ENCODE data around the gene KIF21A. TPM values are rescaled to one million over a fixed set of nuclear protein-coding genes. Genes with fewer than 3 reads are reported as not detected.
A peak's percentile ranks its signal among the peaks of the same experiment; 100 is the strongest.

Gene KIF21A
- total RNA-seq, 1 donor from 2014 or later: 24.4 TPM

GRCh38 chr12:39278426-39278825 lies 164.5 kb downstream of the KIF21A start:
- Mint-ChIP-seq H3K27me3 (ENCODE audit: low read depth) (no peaks in the 10 kb centered on the region), H3K27ac (no peak overlapping the region), H3K4me1 (no peaks in the 10 kb centered on the region), H3K4me3 (no peak overlapping the region), H3K36me3 (no peaks in the 10 kb centered on the region), H3K9me3 (peaks cover 11% of the 10 kb centered on the region)
- TF ChIP-seq, protein P1, sequence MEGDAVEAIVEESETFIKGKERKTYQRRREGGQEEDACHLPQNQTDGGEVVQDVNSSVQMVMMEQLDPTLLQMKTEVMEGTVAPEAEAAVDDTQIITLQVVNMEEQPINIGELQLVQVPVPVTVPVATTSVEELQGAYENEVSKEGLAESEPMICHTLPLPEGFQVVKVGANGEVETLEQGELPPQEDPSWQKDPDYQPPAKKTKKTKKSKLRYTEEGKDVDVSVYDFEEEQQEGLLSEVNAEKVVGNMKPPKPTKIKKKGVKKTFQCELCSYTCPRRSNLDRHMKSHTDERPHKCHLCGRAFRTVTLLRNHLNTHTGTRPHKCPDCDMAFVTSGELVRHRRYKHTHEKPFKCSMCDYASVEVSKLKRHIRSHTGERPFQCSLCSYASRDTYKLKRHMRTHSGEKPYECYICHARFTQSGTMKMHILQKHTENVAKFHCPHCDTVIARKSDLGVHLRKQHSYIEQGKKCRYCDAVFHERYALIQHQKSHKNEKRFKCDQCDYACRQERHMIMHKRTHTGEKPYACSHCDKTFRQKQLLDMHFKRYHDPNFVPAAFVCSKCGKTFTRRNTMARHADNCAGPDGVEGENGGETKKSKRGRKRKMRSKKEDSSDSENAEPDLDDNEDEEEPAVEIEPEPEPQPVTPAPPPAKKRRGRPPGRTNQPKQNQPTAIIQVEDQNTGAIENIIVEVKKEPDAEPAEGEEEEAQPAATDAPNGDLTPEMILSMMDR (IDR thresholded peaks at IDR 0.05; ENCODE audit: unreplicated experiment): no peak
- no peak for DNase-seq (ENCODE audit: low spot score in 2 of 2, unreplicated experiment in 2 of 2)

DNA sequence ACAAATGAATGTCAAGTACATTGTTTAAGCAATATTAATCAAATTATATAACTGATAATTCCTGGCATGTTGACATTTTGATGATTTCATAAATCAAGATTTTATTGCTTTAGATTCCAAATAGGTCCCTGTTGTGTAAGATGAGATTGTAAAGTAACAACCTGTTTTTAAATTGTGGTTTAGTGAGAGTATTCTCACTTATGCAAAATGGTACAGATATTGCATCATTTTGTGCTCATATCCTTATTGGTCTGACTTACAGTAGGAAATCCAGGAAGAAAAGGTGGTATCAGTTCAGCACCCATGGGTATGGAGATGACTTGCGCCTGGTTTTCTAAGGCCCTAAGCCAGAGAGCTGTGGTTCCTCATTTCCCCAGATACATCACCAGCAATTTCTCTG lies 165.5 kb downstream of the KIF21A start:
- DNase-seq (ENCODE audit: low spot score in 2 of 2, unreplicated experiment in 2 of 2): no peak
- peaks cover 11% of the 10 kb centered on the region for H3K9me3 Mint-ChIP-seq
- no peak overlapping the region for H3K27ac Mint-ChIP-seq
- TF ChIP-seq, protein P1 (IDR thresholded peaks at IDR 0.05; ENCODE audit: unreplicated experiment): no peak
- H3K36me3 Mint-ChIP-seq: no peaks in the 10 kb centered on the region
- H3K27me3 Mint-ChIP-seq (ENCODE audit: low read depth): no peaks in the 10 kb centered on the region
- H3K4me3 Mint-ChIP-seq: no peak overlapping the region
- H3K4me1 Mint-ChIP-seq: peaks cover 2% of the 10 kb centered on the region

GRCh38 chr12:39275846-39276245 lies 167.1 kb downstream of the KIF21A start:
- H3K36me3 Mint-ChIP-seq: no peaks in the 10 kb centered on the region
- TF ChIP-seq, protein P1 (IDR thresholded peaks at IDR 0.05; ENCODE audit: unreplicated experiment): no peak
- H3K27me3 Mint-ChIP-seq (ENCODE audit: low read depth): peaks cover 3% of the 10 kb centered on the region
- no peak overlapping the region for H3K4me3 Mint-ChIP-seq
- H3K9me3 Mint-ChIP-seq: peaks cover 11% of the 10 kb centered on the region
- peaks cover 2% of the 10 kb centered on the region for H3K4me1 Mint-ChIP-seq
- no peak overlapping the region for H3K27ac Mint-ChIP-seq
- DNase-seq (ENCODE audit: low spot score in 2 of 2, unreplicated experiment in 2 of 2): no peak

GRCh38 chr12:39272871-39273655 lies 169.9 kb downstream of the KIF21A start:
- DNase-seq (ENCODE audit: low spot score in 2 of 2, unreplicated experiment in 2 of 2): no peak
- TF ChIP-seq, protein P1 (IDR thresholded peaks at IDR 0.05; ENCODE audit: unreplicated experiment): peak; percentile 88
- H3K36me3 Mint-ChIP-seq: no peaks in the 10 kb centered on the region
- no peak overlapping the region for H3K27ac Mint-ChIP-seq
- H3K4me1 Mint-ChIP-seq: peaks cover 2% of the 10 kb centered on the region
- H3K4me3 Mint-ChIP-seq: no peak overlapping the region
- no peaks in the 10 kb centered on the region for H3K9me3 Mint-ChIP-seq
- peaks cover 3% of the 10 kb centered on the region for H3K27me3 Mint-ChIP-seq (ENCODE audit: low read depth)

GRCh38 chr12:39269492-39269891 lies 173.4 kb downstream of the KIF21A start:
- DNase-seq (ENCODE audit: low spot score in 2 of 2, unreplicated experiment in 2 of 2): no peak
- Mint-ChIP-seq H3K4me3 (no peak overlapping the region), H3K27ac (no peak overlapping the region), H3K36me3 (no peaks in the 10 kb centered on the region), H3K9me3 (no peaks in the 10 kb centered on the region), H3K27me3 (ENCODE audit: low read depth) (peaks cover 3% of the 10 kb centered on the region), H3K4me1 (peaks cover 2% of the 10 kb centered on the region)
- TF ChIP-seq, protein P1 (IDR thresholded peaks at IDR 0.05; ENCODE audit: unreplicated experiment): no peak

Measured in mesothelial cell of epicardium (in vitro differentiated cells).